NOMO-1 treated with DMSO at 0.1 percent for 48 hours (cell line): ENCODE results near the gene FAM114A1.
"Not testable (repeated sequence)": the region's sequence is repeated elsewhere in the genome, so short reads cannot be mapped to it uniquely, and the experiment has no call there.

ENCODE experiments used
- DNase-seq: peaks from one replicate; lab custom pipeline; 2025; ENCODE audit not compliant: unreplicated experiment; lab: John Stamatoyannopoulos, UW

The FAM114A1 gene

DNA sequence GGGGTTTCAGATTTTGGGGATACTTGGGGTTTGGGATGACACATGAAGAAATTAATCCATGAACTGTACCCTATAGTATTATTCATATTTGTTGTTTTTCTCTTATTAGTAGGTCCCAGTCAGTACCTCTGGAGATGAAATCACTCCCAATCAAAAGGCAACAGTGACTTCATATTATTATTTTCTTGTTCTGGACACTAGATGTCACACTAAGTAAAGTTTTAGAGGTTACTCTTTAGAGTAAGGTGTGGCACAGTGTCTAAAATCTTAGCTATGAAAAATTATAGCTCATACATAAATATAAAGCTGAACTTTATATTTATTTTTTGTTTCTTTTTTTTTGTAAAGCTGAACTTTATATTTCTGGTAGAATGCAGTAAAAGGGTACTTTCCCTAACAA is 35.1 kb downstream of the FAM114A1 start:
- peak; percentile 43 for DNase-seq

DNA sequence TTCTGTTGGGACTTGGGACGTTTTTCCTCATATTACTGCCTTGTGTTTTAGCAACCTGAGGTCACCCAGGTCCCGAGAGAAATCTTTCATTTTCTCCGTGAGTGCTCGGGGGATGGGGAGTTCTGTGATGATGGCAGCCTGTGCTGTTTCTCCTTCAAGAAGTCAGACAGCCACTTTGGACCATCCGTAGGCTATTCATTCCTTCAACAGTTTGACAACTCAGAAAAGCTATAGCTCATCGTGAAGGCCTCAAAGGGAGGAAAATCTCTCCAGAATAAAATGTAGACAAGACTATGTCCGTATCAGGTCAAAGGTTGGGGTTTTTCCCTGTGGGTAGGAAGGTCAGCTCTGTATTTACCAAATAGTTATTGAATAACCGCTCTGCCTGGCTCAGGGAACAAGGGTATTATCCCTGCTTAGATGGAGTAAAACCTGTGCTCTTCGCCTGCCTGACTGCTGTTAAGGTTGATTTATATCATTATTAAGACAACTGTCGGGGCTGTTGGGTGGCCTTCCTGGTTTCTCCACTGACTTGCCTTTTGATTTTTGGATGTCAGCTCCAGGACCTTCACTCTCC is 36.6 kb downstream of the FAM114A1 start:
- DNase-seq: no peak

DNA sequence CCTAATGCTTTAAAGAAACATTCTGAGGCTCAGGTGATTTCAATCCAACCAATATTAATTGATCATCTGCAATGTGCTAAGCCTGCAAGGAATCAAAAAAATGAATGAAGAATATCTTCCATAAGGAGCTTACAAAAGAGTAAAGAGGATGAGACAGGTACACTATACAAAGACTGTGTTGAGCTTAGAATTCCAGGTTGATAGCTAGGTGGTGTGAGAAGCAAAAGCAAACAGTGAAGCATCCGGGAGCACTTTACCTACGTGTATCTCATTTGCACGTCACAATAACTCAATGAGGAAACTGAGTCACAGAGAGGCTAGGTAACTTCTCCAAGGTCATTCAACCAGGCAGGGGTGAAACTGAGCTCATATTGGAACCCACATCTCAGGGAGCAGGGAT is 37.1 kb downstream of the FAM114A1 start:
- DNase-seq: no peak

GRCh38 chr4:38905652-38906385 is 38.2 kb downstream of the FAM114A1 start:
- no peak for DNase-seq

DNA sequence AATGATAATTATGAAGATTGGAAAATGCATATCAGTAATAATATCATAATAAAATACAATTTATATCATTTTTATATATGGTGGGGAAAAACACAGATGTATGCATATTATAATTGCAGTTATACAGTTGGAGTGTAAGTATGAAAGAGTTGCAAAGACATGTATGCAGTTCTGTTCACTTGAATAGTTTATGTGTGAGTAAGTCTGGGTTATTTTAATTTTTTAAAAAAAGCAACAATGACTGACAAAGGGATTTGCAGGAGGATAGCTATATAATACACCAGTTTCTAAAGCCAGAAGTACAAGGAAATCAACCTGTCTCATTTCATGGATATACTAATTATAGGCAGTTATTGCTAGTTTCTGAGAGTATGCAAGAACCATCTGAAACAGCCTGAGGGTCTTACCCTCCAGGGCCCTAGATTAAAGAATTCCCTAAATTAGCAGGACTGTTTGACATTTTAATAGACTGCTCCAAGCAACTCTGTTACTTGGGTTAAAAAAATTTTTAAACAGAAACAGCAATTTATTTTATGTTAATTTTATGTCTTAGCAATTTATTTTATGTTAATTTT is 40.2 kb downstream of the FAM114A1 start:
- DNase-seq: no peak

DNA sequence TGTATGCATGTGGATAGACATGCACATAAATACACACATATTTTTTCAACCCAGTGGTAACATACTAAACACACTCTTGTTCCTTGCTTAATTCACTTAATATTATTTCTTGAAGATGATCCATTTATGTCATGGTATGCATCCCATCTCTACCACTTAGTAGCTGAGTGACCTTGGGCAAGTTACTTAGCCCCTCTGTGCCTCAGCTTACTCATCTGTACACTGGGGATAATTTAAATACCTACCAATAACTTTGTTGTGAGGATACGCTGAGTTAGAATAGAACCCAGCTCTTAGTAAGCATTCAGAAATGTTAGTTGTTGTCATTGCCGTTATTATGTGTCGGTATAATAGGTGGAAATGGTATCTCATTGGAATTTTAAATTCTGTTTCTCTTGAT is 41.4 kb downstream of the FAM114A1 start:
- no peak for DNase-seq

GRCh38 chr4:38911257-38911656 is 43.7 kb downstream of the FAM114A1 start:
- DNase-seq: no peak

DNA sequence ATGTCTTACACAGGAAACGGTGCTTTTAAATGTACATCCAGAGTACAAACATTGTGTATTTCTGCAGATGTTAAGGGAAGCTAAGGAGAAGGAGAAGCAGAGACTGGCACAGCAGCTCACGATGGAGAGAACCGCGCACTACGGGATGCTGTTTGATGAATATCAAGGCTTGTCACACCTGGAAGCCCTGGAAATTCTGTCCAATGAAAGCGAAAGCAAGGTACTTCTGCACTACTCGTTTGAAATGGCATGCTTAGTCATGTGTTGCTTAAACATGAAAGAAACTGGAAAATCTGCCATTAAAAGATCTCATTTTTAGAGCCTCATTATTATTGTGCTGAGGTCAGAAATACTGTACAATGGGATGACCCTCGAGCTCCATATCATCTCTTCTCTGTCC is 47.2 kb downstream of the FAM114A1 start:
- DNase-seq: no peak

- not testable (repeated sequence) for DNase-seq
These were observed 48.7 kb downstream of the FAM114A1 start for GRCh38 chr4:38916267-38916666.

- no peak for DNase-seq
These were observed 49.9 kb downstream of the FAM114A1 start for GRCh38 chr4:38917481-38918025.

- DNase-seq: no peak
These were observed 51.9 kb downstream of the FAM114A1 start for GRCh38 chr4:38919494-38919893.

DNA sequence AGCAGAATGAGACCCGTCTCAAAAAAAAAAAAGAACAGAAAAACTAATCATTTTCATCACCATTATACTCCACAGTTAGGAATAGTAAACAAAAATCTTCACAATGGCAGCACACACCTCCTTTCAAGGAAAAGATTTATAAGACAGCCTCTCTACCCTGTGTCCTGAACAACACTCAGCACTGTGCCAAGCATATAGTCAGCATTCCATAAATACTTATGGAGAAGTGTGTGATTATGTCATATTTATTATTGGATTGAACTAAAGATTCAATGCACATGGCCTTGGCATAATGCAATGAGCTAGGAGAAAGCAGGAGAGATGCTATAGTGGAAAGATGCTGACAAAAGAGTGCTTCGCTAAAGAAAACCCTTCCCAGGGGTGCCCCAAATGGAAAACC is 52.6 kb downstream of the FAM114A1 start:
- no peak for DNase-seq

DNA sequence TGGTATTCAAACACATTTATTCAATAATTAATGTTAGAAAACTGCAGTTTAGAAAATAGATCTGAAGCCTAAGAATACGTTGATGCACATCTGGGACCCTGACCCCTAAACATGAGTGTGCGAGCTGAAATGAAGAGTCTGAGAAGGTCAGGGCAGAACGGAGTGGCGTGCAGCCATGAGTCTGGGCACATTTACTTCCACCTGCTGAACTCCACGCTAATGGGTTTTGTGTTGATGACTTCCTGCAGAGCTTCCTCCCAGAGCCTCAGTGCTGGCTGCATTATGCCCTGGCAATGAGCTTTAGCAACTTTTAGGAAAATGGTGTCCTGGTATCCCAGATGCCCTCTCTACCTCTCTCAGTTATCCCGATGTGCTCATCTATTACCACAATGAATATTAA is 53.1 kb downstream of the FAM114A1 start:
- DNase-seq: no peak

GRCh38 chr4:38921151-38921550 is 53.5 kb downstream of the FAM114A1 start:
- DNase-seq: no peak

GRCh38 chr4:38923746-38924145 is 56.1 kb downstream of the FAM114A1 start:
- no peak for DNase-seq

DNA sequence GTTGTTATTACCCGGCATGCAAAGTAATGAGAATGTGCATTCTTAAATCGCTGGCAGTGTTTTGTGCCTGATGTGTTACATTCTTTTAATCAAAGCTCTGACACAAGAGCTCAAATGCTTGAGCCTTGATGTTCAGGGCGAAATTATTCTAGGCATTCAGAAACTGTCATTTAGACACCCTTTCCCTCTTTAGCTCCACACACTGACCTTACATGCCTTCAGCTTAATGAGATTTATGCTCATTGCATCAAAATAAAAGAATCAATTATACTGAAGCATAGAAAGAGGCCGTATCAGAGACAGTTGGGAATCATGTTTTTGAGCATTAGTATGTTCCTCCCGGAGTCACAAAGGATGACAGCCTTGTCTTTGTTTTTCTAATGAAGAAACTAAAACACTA is 56.7 kb downstream of the FAM114A1 start:
- no peak for DNase-seq

- no peak for DNase-seq
These were observed 58.1 kb downstream of the FAM114A1 start for GRCh38 chr4:38925492-38926413.

- no peak for DNase-seq
These were observed 59.3 kb downstream of the FAM114A1 start for GRCh38 chr4:38926896-38927295.

GRCh38 chr4:38928568-38928967 is 61.0 kb downstream of the FAM114A1 start:
- no peak for DNase-seq

- DNase-seq: no peak
These were observed 61.4 kb downstream of the FAM114A1 start for GRCh38 chr4:38928974-38929373.

- no peak for DNase-seq
These were observed 62.6 kb downstream of the FAM114A1 start for GRCh38 chr4:38930204-38930603.
